Measurements from ENCODE around the gene TTC28.

DNA sequence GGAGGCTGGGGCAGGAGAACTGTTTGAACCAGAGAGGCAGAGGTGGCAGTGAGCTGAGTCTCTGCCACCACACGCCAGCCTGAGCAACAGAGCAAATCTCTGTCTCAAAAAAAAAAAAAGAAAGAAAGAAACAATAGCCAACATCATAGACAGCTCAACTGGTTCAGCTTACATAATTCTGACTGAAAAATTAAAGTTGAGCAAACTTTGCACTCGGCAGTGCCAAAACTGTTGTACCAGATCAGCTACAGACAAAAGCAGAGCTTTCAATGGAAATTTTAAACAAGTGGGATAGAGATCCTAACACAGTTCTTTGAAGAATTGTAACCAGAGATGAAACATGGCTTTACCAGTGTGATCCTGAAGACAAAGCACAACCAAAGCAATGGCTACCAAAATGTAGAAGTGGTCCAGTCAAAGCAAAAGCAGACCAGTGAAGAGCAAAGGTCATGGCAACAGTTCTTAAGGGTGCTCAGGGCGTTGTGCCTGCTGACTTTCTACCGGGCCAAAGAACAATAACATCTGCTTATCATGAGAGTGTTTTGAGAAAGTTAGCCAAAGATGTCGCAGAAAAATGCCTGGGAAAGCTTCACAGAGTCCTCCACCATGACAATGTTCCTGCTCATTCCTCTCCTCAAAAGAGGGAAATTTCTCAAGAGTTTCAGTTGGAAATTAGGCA lies 59.3 kb downstream of the TTC28 start:
- TF ChIP-seq, protein P1, sequence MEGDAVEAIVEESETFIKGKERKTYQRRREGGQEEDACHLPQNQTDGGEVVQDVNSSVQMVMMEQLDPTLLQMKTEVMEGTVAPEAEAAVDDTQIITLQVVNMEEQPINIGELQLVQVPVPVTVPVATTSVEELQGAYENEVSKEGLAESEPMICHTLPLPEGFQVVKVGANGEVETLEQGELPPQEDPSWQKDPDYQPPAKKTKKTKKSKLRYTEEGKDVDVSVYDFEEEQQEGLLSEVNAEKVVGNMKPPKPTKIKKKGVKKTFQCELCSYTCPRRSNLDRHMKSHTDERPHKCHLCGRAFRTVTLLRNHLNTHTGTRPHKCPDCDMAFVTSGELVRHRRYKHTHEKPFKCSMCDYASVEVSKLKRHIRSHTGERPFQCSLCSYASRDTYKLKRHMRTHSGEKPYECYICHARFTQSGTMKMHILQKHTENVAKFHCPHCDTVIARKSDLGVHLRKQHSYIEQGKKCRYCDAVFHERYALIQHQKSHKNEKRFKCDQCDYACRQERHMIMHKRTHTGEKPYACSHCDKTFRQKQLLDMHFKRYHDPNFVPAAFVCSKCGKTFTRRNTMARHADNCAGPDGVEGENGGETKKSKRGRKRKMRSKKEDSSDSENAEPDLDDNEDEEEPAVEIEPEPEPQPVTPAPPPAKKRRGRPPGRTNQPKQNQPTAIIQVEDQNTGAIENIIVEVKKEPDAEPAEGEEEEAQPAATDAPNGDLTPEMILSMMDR (IDR thresholded peaks at IDR 0.05), result no peak
- TF ChIP-seq POLR2A (IDR thresholded peaks at IDR 0.05), result no peak

All from thyroid gland (tissue), 4 donors.